HepG2 (cell line): ENCODE results near the gene RABGAP1L. TPM values are rescaled to one million over a fixed set of nuclear protein-coding genes. Genes with fewer than 3 reads are reported as not detected.

Experiments used
- ADNP ChIP-seq: sonication (generic); formaldehyde crosslinking; IDR thresholded peaks from 2 replicates; pipeline ENCODE4 v1.4.0; 2020; ENCODE audit warnings: missing genetic modification reagents
- BORCS8-MEF2B ChIP-seq: sonication (generic); formaldehyde crosslinking; IDR thresholded peaks from 2 replicates; pipeline ENCODE4 v1.8.0; 2022; ENCODE audit warnings: mild to moderate bottlenecking, missing genetic modification reagents
- CCAR2 ChIP-seq: fragments of 200-400 bp; formaldehyde crosslinking; optimal IDR thresholded peaks from 2 replicates; pipeline ENCODE3; 2018; ENCODE audit warnings: low read depth, mild to moderate bottlenecking, low read length, moderate library complexity
- CHD2 ChIP-seq: IDR thresholded peaks from 2 replicates; pipeline ENCODE4 v1.6.1; 2011; ENCODE audit warnings: low read depth, low read length, improper control_type of control experiment
- FIP1L1 ChIP-seq: fragments of 200-400 bp; formaldehyde crosslinking; IDR thresholded peaks from 2 replicates; pipeline ENCODE4 v1.6.1; 2018; ENCODE audit warnings: low read depth, mild to moderate bottlenecking, low read length, moderate library complexity, borderline replicate concordance; ENCODE audit not compliant: insufficient read depth
- FOXO1 ChIP-seq: sonication (generic); formaldehyde crosslinking; IDR thresholded peaks from 2 replicates; pipeline ENCODE4 v1.4.0; 2020; ENCODE audit warnings: missing genetic modification reagents
- MAZ ChIP-seq, 2 experiments: sonication (generic) in 1 of 2; formaldehyde crosslinking in 1 of 2; IDR thresholded peaks; 2 replicates each; pipeline versions ENCODE4 v1.5.0 to v1.6.1; 2012 to 2020; ENCODE audit warnings: low read depth in 2 of 2, mild to moderate bottlenecking in 2 of 2, borderline replicate concordance in 1 of 2, improper control_type of control experiment in 1 of 2, low read length in 1 of 2, missing genetic modification reagents in 1 of 2, moderate library complexity in 1 of 2
- STAG1 ChIP-seq: sonication (generic); formaldehyde crosslinking; IDR thresholded peaks from 2 replicates; pipeline ENCODE4 v1.4.0; 2020; ENCODE audit warnings: missing genetic modification reagents
- THAP11 ChIP-seq: IDR thresholded peaks from 2 replicates; pipeline ENCODE4 v1.6.1; 2016; ENCODE audit warnings: missing biosample characterization, missing genetic modification reagents
- ZBTB7A ChIP-seq: sonication (generic); formaldehyde crosslinking; IDR thresholded peaks from 2 replicates; pipeline ENCODE4 v1.8.0; 2022; ENCODE audit warnings: mild to moderate bottlenecking, missing genetic modification reagents
- ZNF225 ChIP-seq: sonication (generic); formaldehyde crosslinking; IDR thresholded peaks from 2 replicates; pipeline ENCODE4 v1.4.0; 2020; ENCODE audit warnings: mild to moderate bottlenecking, missing genetic modification reagents
- ZNF253 ChIP-seq: sonication (generic); formaldehyde crosslinking; IDR thresholded peaks from 2 replicates; pipeline ENCODE4 v1.8.0; 2022; ENCODE audit warnings: mild to moderate bottlenecking, missing genetic modification reagents, borderline replicate concordance
- ZNF354B ChIP-seq: sonication (generic); formaldehyde crosslinking; IDR thresholded peaks from 2 replicates; pipeline ENCODE4 v1.8.0; 2022; ENCODE audit warnings: mild to moderate bottlenecking, missing genetic modification reagents
- ZNF557 ChIP-seq: sonication (generic); formaldehyde crosslinking; IDR thresholded peaks from 2 replicates; pipeline ENCODE4 v1.4.0; 2020; ENCODE audit warnings: missing genetic modification reagents
- ZSCAN21 ChIP-seq: sonication (generic); formaldehyde crosslinking; IDR thresholded peaks from 2 replicates; pipeline ENCODE4 v1.8.0; 2022; ENCODE audit warnings: mild to moderate bottlenecking, missing genetic modification reagents, moderate library complexity, borderline replicate concordance
- polyA plus RNA-seq, 8 experiments: library from polyadenylated mRNA; depleted of rRNA in 3 of 8; stranded (reverse) in 7 of 8; unstranded in 1 of 8; fragments of >200 nt; fragmentation: Illumina TruSeq in 4 of 8; extraction: Trizol in 4 of 8; gene quantifications; 2 replicates each; pipeline versions ENCODE4 v1.2.1 to v1.2.3, GENCODE V29; 2011 to 2016; ENCODE audit warnings: low read depth in 4 of 8, missing spikeins in 1 of 8, mixed read lengths in 1 of 8; ENCODE audit not compliant: insufficient read depth in 1 of 8
- total RNA-seq, 5 experiments: library from RNA; depleted of rRNA; stranded (reverse); fragments of >200 nt; fragmentation: Illumina TruSeq; extraction: Trizol; gene quantifications; 2 replicates each; pipeline ENCODE4 v1.2.3, GENCODE V29; 2016; ENCODE audit warnings: low read depth in 1 of 5
- TF ChIP-seq, protein P1 (sequence below): sonication (generic); formaldehyde crosslinking; IDR thresholded peaks from 2 replicates; pipeline ENCODE4 v1.4.0; 2020; ENCODE audit warnings: missing genetic modification reagents
- TF ChIP-seq, protein P2 (sequence below): sonication (generic); formaldehyde crosslinking; conservative IDR thresholded peaks from 2 replicates; pipeline ENCODE4 v1.5.0; 2020; ENCODE audit warnings: missing genetic modification reagents
- TF ChIP-seq, protein P3 (sequence below), 2 experiments: sonication (generic) in 1 of 2; formaldehyde crosslinking in 1 of 2; IDR thresholded peaks; 2 replicates each; pipeline versions ENCODE4 v1.4.0 to v1.6.1; 2018 to 2020; ENCODE audit warnings: missing genetic modification reagents in 2 of 2, borderline replicate concordance in 1 of 2, low read depth in 1 of 2, mild to moderate bottlenecking in 1 of 2, missing biosample characterization in 1 of 2
- TF ChIP-seq, protein P4 (sequence below): sonication (generic); formaldehyde crosslinking; IDR thresholded peaks from 2 replicates; pipeline ENCODE4 v1.4.0; 2020; ENCODE audit warnings: low read depth, mild to moderate bottlenecking, missing genetic modification reagents
- TF ChIP-seq, protein P5 (sequence below): sonication (generic); formaldehyde crosslinking; IDR thresholded peaks from 2 replicates; pipeline ENCODE4 v1.4.0; 2020; ENCODE audit warnings: missing genetic modification reagents

The RABGAP1L gene
- total and polyA plus RNA-seq, 2 of the 13 experiments (the other 11 are each of a cell fraction or from before 2014, with no cell fraction given), result 7.9 to 22.6 TPM

DNA sequence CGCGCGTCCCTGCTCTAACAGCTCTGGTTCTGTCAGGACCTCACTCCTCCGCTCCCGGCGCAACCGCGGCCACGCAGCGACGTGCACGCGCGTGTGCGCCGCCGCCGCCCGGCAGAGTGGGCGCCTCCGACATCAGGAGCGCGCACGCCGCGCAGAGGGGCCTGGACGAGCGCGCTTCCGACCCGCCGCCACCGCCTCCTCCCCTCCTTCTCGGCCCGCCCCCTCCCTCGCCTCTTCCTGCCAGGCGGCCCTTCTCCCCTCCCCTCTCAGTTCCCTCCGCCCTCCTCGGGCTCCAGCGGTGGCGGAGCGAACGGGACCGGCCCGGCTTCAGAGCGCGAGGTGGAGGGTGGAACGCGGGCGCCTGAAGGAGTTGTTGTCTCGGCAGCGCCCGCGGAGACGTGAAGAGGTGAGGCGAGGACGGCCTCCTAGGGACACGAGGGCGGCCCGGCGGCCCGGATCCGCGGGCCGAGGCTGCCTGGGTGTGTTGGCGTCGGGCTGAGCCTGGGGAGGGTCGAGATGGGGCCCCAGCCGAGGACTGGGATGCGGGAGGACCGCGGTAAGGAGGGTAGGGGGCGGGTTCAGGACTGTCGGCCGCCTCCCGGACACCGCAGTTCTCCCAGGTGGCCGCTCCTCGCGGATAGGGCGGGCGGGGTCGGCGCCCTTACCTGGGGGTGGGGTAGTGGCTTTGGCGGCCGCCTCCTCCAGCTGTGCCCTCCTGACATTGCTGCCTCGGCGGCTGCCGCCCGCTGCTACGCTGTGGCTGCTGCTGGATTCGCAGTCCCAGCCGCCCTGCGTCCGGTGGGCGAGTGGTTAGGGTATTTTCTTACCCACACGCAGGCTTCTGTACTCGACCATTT lies at the start of gene RABGAP1L (continued):
- TF ChIP-seq, protein P1, sequence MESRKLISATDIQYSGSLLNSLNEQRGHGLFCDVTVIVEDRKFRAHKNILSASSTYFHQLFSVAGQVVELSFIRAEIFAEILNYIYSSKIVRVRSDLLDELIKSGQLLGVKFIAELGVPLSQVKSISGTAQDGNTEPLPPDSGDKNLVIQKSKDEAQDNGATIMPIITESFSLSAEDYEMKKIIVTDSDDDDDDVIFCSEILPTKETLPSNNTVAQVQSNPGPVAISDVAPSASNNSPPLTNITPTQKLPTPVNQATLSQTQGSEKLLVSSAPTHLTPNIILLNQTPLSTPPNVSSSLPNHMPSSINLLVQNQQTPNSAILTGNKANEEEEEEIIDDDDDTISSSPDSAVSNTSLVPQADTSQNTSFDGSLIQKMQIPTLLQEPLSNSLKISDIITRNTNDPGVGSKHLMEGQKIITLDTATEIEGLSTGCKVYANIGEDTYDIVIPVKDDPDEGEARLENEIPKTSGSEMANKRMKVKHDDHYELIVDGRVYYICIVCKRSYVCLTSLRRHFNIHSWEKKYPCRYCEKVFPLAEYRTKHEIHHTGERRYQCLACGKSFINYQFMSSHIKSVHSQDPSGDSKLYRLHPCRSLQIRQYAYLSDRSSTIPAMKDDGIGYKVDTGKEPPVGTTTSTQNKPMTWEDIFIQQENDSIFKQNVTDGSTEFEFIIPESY (CRISPR knock-in tag), result no peak
- TF ChIP-seq, protein P2, sequence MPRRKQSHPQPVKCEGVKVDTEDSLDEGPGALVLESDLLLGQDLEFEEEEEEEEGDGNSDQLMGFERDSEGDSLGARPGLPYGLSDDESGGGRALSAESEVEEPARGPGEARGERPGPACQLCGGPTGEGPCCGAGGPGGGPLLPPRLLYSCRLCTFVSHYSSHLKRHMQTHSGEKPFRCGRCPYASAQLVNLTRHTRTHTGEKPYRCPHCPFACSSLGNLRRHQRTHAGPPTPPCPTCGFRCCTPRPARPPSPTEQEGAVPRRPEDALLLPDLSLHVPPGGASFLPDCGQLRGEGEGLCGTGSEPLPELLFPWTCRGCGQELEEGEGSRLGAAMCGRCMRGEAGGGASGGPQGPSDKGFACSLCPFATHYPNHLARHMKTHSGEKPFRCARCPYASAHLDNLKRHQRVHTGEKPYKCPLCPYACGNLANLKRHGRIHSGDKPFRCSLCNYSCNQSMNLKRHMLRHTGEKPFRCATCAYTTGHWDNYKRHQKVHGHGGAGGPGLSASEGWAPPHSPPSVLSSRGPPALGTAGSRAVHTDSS (CRISPR knock-in tag), result no peak
- TF ChIP-seq, protein P3, sequence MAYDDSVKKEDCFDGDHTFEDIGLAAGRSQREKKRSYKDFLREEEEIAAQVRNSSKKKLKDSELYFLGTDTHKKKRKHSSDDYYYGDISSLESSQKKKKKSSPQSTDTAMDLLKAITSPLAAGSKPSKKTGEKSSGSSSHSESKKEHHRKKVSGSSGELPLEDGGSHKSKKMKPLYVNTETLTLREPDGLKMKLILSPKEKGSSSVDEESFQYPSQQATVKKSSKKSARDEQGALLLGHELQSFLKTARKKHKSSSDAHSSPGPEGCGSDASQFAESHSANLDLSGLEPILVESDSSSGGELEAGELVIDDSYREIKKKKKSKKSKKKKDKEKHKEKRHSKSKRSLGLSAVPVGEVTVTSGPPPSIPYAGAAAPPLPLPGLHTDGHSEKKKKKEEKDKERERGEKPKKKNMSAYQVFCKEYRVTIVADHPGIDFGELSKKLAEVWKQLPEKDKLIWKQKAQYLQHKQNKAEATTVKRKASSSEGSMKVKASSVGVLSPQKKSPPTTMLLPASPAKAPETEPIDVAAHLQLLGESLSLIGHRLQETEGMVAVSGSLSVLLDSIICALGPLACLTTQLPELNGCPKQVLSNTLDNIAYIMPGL (CRISPR knock-in tag; IDR thresholded peaks at IDR 0.05; ENCODE audit: borderline replicate concordance in 1 of 2, low read depth in 1 of 2), result peak; percentile 70 to 73
- TF ChIP-seq ADNP (CRISPR knock-in tag) (no peak), FIP1L1 (no peak), ZBTB7A (CRISPR knock-in tag) (no peak), CCAR2 (no peak), ZNF253 (CRISPR knock-in tag) (no peak), MAZ (IDR thresholded peaks at IDR 0.05; ENCODE audit: borderline replicate concordance, low read depth, low read length) (peak; percentile 92; the same call in 1 of the 2 replicates), MAZ (CRISPR knock-in tag; IDR thresholded peaks at IDR 0.05; ENCODE audit: low read depth) (peak; percentile 91), CHD2 (no peak), ZNF354B (CRISPR knock-in tag) (no peak), ZSCAN21 (CRISPR knock-in tag) (peak; percentile 39; the same call in 1 of the 2 replicates), BORCS8-MEF2B (CRISPR knock-in tag) (no peak; the same call in 1 of the 2 replicates), STAG1 (CRISPR knock-in tag) (peak; percentile 9; the same call in 1 of the 2 replicates), THAP11 (peak; percentile 57), FOXO1 (CRISPR knock-in tag) (no peak; the same call in 1 of the 2 replicates), ZNF225 (CRISPR knock-in tag) (0 out of 2 replicates have a peak, but pooled peaks have one; percentile 48), ZNF557 (no peak)
- TF ChIP-seq, protein P4, sequence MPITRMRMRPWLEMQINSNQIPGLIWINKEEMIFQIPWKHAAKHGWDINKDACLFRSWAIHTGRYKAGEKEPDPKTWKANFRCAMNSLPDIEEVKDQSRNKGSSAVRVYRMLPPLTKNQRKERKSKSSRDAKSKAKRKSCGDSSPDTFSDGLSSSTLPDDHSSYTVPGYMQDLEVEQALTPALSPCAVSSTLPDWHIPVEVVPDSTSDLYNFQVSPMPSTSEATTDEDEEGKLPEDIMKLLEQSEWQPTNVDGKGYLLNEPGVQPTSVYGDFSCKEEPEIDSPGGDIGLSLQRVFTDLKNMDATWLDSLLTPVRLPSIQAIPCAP (CRISPR knock-in tag), result no peak
- TF ChIP-seq, protein P5, sequence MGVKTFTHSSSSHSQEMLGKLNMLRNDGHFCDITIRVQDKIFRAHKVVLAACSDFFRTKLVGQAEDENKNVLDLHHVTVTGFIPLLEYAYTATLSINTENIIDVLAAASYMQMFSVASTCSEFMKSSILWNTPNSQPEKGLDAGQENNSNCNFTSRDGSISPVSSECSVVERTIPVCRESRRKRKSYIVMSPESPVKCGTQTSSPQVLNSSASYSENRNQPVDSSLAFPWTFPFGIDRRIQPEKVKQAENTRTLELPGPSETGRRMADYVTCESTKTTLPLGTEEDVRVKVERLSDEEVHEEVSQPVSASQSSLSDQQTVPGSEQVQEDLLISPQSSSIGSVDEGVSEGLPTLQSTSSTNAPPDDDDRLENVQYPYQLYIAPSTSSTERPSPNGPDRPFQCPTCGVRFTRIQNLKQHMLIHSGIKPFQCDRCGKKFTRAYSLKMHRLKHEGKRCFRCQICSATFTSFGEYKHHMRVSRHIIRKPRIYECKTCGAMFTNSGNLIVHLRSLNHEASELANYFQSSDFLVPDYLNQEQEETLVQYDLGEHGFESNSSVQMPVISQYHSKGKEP, result no peak
